K562 (cell line): ENCODE data around the gene AQP11. TPM values are rescaled to one million over a fixed set of nuclear protein-coding genes. Genes with fewer than 3 reads are reported as not detected.

Experiments used
- ATAC-seq: fragments of 200-7000 bp; cut with Tn5 transposase; 3 replicates; pipeline ENCODE4 v1.9.1; 2020; ENCODE audit warnings: moderate library complexity
- BruUV-seq: library from RNA; stranded (reverse); fragments of 400-500 nt; replicated peaks from 2 replicates; lab custom pipeline; 2021; lab: Mats Ljungman, UMichigan
- CTCF ChIA-PET: fragments of 300-600 bp; formaldehyde crosslinking; extraction: SDS; loops from one replicate; lab custom pipeline; 2021; ENCODE audit warnings: low intra/inter-chr PET ratio; lab: Yijun Ruan, JAX
- POLR2A ChIA-PET: fragments of 300-600, 350-650 bp; sonication (Branson Sonifier 250); formaldehyde crosslinking; extraction: SDS; loops from one replicate; lab custom pipeline; 2021; ENCODE audit warnings: antibody characterized with exemption, inconsistent platforms; lab: Yijun Ruan, JAX
- DNase-seq, 4 experiments: peaks; one replicate each; pipeline versions ENCODE4 v3.0.0 to v3.0.0-alpha.2; 2011 to 2018; ENCODE audit warnings: low spot score in 3 of 4, mixed read lengths in 3 of 4; ENCODE audit errors: extremely low read depth in 1 of 4
- FAIRE-seq: peaks from 2 replicates; lab custom pipeline; 2011; peaks lifted over from hg19 to GRCh38; lab: Jason Lieb, UNC
- H2AFZ ChIP-seq: 2 replicates; pipeline ENCODE4 v1.6.0; 2011; ENCODE audit warnings: low read depth, low read length, control low read depth, inconsistent platforms
- H3K27ac ChIP-seq: fragments of 200-600 bp; 3 replicates; pipeline ENCODE4 v1.8.0; 2011; ENCODE audit warnings: low read depth, mild to moderate bottlenecking, control low read depth, inconsistent platforms, low read length, moderate library complexity, mixed read lengths; ENCODE audit errors: extremely low read depth
- H3K27me3 ChIP-seq, 2 experiments: fragments of 300-600 bp in 1 of 2; 2 replicates in 1 of 2; 3 replicates in 1 of 2; pipeline versions ENCODE4 v1.6.0 to v1.8.0; 2011; ENCODE audit warnings: inconsistent platforms in 2 of 2, low read length in 2 of 2, mild to moderate bottlenecking in 1 of 2, mixed read lengths in 1 of 2, moderate library complexity in 1 of 2; ENCODE audit not compliant: control insufficient read depth in 2 of 2, insufficient read depth in 2 of 2
- H3K36me3 ChIP-seq: fragments of 300-600 bp; 3 replicates; pipeline ENCODE4 v1.8.0; 2011; ENCODE audit warnings: mild to moderate bottlenecking, low read length, inconsistent platforms; ENCODE audit not compliant: control insufficient read depth, insufficient read depth
- H3K4me1 ChIP-seq, 2 experiments: fragments of 200-600 bp in 1 of 2; replicated peaks in 1 of 2; 2 replicates in 1 of 2; 3 replicates in 1 of 2; pipeline versions ENCODE4 v1.5.1 to v1.8.0; 2011; ENCODE audit warnings: inconsistent platforms in 2 of 2, low read length in 2 of 2, mild to moderate bottlenecking in 1 of 2, mixed read lengths in 1 of 2, moderate library complexity in 1 of 2; ENCODE audit not compliant: control insufficient read depth in 2 of 2, insufficient read depth in 2 of 2
- H3K4me2 ChIP-seq: 2 replicates; pipeline ENCODE4 v1.6.1; 2011; ENCODE audit warnings: low read length, control low read depth, inconsistent platforms, mixed read lengths; ENCODE audit not compliant: insufficient read depth
- H3K4me3 ChIP-seq: fragments of 200-600 bp; sonication (generic), shearing (Covaris generic); 2 replicates; pipeline ENCODE4 v1.5.1; 2016; ENCODE audit warnings: control low read depth, inconsistent platforms
- H3K79me2 ChIP-seq: fragments of 200-600 bp; 3 replicates; pipeline ENCODE4 v1.8.0; 2011; ENCODE audit warnings: low read length, inconsistent platforms; ENCODE audit not compliant: control insufficient read depth, insufficient read depth
- H3K9ac ChIP-seq, 2 experiments: 2 replicates each; pipeline versions ENCODE4 v1.6.0 to v1.6.1; 2011; ENCODE audit warnings: low read depth in 2 of 2, low read length in 2 of 2, control low read depth in 1 of 2, inconsistent platforms in 1 of 2, mild to moderate bottlenecking in 1 of 2, mixed read lengths in 1 of 2; ENCODE audit not compliant: insufficient read depth in 1 of 2
- H3K9me1 ChIP-seq: one replicate; pipeline ENCODE4 v1.6.0; 2011; ENCODE audit warnings: inconsistent platforms, mild to moderate bottlenecking, low read length, moderate library complexity; ENCODE audit not compliant: control insufficient read depth, insufficient read depth
- H3K9me3 ChIP-seq: replicated peaks from 2 replicates; pipeline ENCODE4 v1.5.1; 2011; ENCODE audit warnings: low read depth, low read length, inconsistent platforms; ENCODE audit not compliant: control insufficient read depth, insufficient read depth
- H4K20me1 ChIP-seq: replicated peaks from 2 replicates; pipeline ENCODE4 v1.6.1; 2011; ENCODE audit warnings: low read length, inconsistent platforms, mixed read lengths; ENCODE audit not compliant: control insufficient read depth, insufficient read depth
- BCOR ChIP-seq: fragments of 450-650 bp; IDR thresholded peaks from 2 replicates; pipeline ENCODE4 v1.6.1; 2016
- C11orf30 ChIP-seq: fragments of 450-650 bp; IDR thresholded peaks from 2 replicates; pipeline ENCODE4 v1.6.1; 2016; ENCODE audit warnings: low read depth, mild to moderate bottlenecking
- CBFA2T3 ChIP-seq: fragments of 450-650 bp; IDR thresholded peaks from 2 replicates; pipeline ENCODE4 v1.6.1; 2017
- CGGBP1 ChIP-seq: fragments of 250-450 bp; sonication (Bioruptor Pico); IDR thresholded peaks from 2 replicates; pipeline ENCODE4 v1.9.0; 2021; ENCODE audit warnings: mild to moderate bottlenecking
- KAT7 ChIP-seq: sonication (generic); formaldehyde crosslinking; IDR thresholded peaks from 2 replicates; pipeline ENCODE4 v1.8.0; 2022; ENCODE audit warnings: missing genetic modification reagents, mild to moderate bottlenecking, borderline replicate concordance
- MAFF ChIP-seq: IDR thresholded peaks from 2 replicates; pipeline ENCODE4 v1.6.1; 2012; ENCODE audit warnings: low read length, improper control_type of control experiment
- MAFG ChIP-seq: fragments of 450-650 bp; conservative IDR thresholded peaks from 2 replicates; pipeline ENCODE4 v1.6.1; 2016; ENCODE audit warnings: missing genetic modification characterization, missing compliant biosample characterization
- RBM15 ChIP-seq: fragments of 200-400 bp; formaldehyde crosslinking; IDR thresholded peaks from 2 replicates; pipeline ENCODE4 v1.6.1; 2018; ENCODE audit warnings: mild to moderate bottlenecking, low read length, moderate library complexity; ENCODE audit not compliant: insufficient read depth
- RBM17 ChIP-seq: fragments of 200-400 bp; formaldehyde crosslinking; IDR thresholded peaks from 2 replicates; pipeline ENCODE4 v1.6.1; 2017; ENCODE audit warnings: low read depth, mild to moderate bottlenecking, low read length, borderline replicate concordance
- TCF7L2 ChIP-seq: fragments of 150-350 bp; IDR thresholded peaks from 2 replicates; pipeline ENCODE4 v1.6.1; 2016; ENCODE audit warnings: low read depth, mild to moderate bottlenecking, low read length, moderate library complexity
- ZNF253 ChIP-seq: fragments of 250-450 bp; sonication (Bioruptor Pico); conservative IDR thresholded peaks from 2 replicates; pipeline ENCODE4 v1.6.1; 2021; ENCODE audit warnings: mild to moderate bottlenecking
- ZNF316 ChIP-seq: fragments of 450-650 bp; IDR thresholded peaks from 2 replicates; pipeline ENCODE4 v1.6.1; 2016
- ZNF354B ChIP-seq: fragments of 250-450 bp; sonication (Bioruptor Pico); IDR thresholded peaks from 2 replicates; pipeline ENCODE4 v1.4.0; 2020
- ZNF561 ChIP-seq: fragments of 450-650 bp; formaldehyde crosslinking; conservative IDR thresholded peaks from 2 replicates; pipeline ENCODE4 v1.4.0; 2020; ENCODE audit warnings: mild to moderate bottlenecking, moderate library complexity
- WGBS: fragments of 100-300 bp; shearing (Covaris generic); methylation state at CpG from one replicate; pipeline ENCODE4 v1.1.6; 2016; ENCODE audit warnings: low coverage, mixed read lengths; ENCODE audit not compliant: insufficient coverage; ENCODE audit errors: missing lambda C conversion rate; 5-methylcytosine and 5-hydroxymethylcytosine counted together
- in situ Hi-C: fragments of 300-500 bp; cut with MboI; formaldehyde crosslinking; loops from 4 replicates; pipeline ENCODE4 v1.15.0; 2018; ENCODE audit warnings: inconsistent platforms, mixed read lengths
- intact Hi-C: fragments of 100-400 bp; cut with micrococcal nuclease; formaldehyde crosslinking; loops from 2 replicates; pipeline ENCODE4 v1.14.2; 2022
- polyA plus RNA-seq, 8 experiments: library from polyadenylated mRNA; depleted of rRNA in 4 of 8; stranded (reverse) in 5 of 8; unstranded in 3 of 8; fragments of >200 nt; fragmentation: Nextera tagmentation in 2 of 8; fragmentation: Illumina TruSeq in 1 of 8; extraction: Ambion mirVana in 2 of 8; extraction: Trizol in 1 of 8; gene quantifications; 2 replicates each; pipeline versions ENCODE4 v1.2.1 to v1.2.3, GENCODE V29; 2011 to 2014; ENCODE audit warnings: inconsistent platforms in 1 of 8, missing spikeins in 1 of 8
- total RNA-seq, 7 experiments: library from RNA; depleted of rRNA in 6 of 7; stranded (reverse); fragments of >200 nt in 6 of 7; fragmentation: Illumina TruSeq in 2 of 7; extraction: Trizol in 2 of 7; gene quantifications; 2 replicates each; pipeline versions ENCODE4 v1.2.1 to v1.2.3, GENCODE V29; 2011 to 2021; ENCODE audit warnings: low replicate concordance in 1 of 7

AQP11 gene
- total and polyA plus RNA-seq, 9 of the 15 experiments (the other 6 are each of a cell fraction or from before 2014, with no cell fraction given), result 0.09 to 1.0 (median 0.36) TPM

GRCh38 chr11:77604281-77604680 lies 14.5 kb downstream of the AQP11 start:
- ATAC-seq, result no peak
- intact Hi-C loops, result no loop called here
- H3K27ac ChIP-seq, result no peak overlapping the region
- TF ChIP-seq BCOR (no peak), C11orf30 (peak; percentile 62), MAFG (tag) (peak; percentile 40; the same call in 1 of the 2 replicates), MAFF (peak; percentile 33; the same call in 1 of the 2 replicates), KAT7 (CRISPR knock-in tag) (no peak), ZNF316 (peak; percentile 83)
- H3K9me3 ChIP-seq, result no peaks in the 10 kb centered on the region
- no peaks in the 10 kb centered on the region for H4K20me1 ChIP-seq
- H3K9ac ChIP-seq, result no peak overlapping the region
- no peaks in the 10 kb centered on the region for H3K9me1 ChIP-seq
- H3K4me1 ChIP-seq, result peaks cover 0 to 4% of the 10 kb centered on the region in 2 experiments; a peak in 2 of 5 replicates
- FAIRE-seq, result no peak
- H2AFZ ChIP-seq, result no peak overlapping the region
- no peak for DNase-seq
- no peak overlapping the region for H3K4me2 ChIP-seq
- WGBS, result 90% methylated on average over 1 of the region's 2 CpGs
- no TSS peak for BruUV-seq
- in situ Hi-C loops, result no loop called here
- H3K4me3 ChIP-seq, result no peak overlapping the region
- peaks cover 51% of the 10 kb centered on the region for H3K36me3 ChIP-seq
- H3K27me3 ChIP-seq, result no peaks in the 10 kb centered on the region
- H3K79me2 ChIP-seq, result no peaks in the 10 kb centered on the region
- ChIA-PET CTCF (no interaction called here), POLR2A (interaction anchor here (3.2 kb wide), 1 partner anchor 9 kb away, joined by 16 read pairs; no protein-coding TSS in a partner anchor)

GRCh38 chr11:77609234-77609633 lies 19.5 kb downstream of the AQP11 start:
- H3K4me3 ChIP-seq, result no peak overlapping the region

More at GRCh38 chr11:77609234-77609633, 19.5 kb downstream of the AQP11 start:
- no TSS peak for BruUV-seq
- intact Hi-C loops, result no loop called here
- Histone ChIP-seq H3K79me2 (no peaks in the 10 kb centered on the region), H4K20me1 (no peaks in the 10 kb centered on the region), H3K27ac (no peak overlapping the region), H3K36me3 (peaks cover 80% of the 10 kb centered on the region), H3K4me2 (no peak overlapping the region), H3K4me1 (no peaks in the 10 kb centered on the region), H3K9ac (no peak overlapping the region), H3K27me3 (no peaks in the 10 kb centered on the region), H3K9me3 (no peaks in the 10 kb centered on the region), H3K9me1 (no peaks in the 10 kb centered on the region), H2AFZ (no peak overlapping the region)
- DNase-seq, result no peak
- ATAC-seq, result no peak
- POLR2A ChIA-PET, result interaction anchor here (1.0 kb wide), 1 partner anchor 8 kb away, joined by 4 read pairs; no protein-coding TSS in a partner anchor
- 47% methylated on average over 1 of the region's 1 CpG for WGBS
- CTCF ChIA-PET, result no interaction called here
- FAIRE-seq, result no peak
- in situ Hi-C loops, result no loop called here
- no peak for TF ChIP-seq CBFA2T3
- TF ChIP-seq RBM15, result no peak
- no peak for TF ChIP-seq CGGBP1 (CRISPR knock-in tag)
- no peak for TF ChIP-seq ZNF561 (CRISPR knock-in tag)
- TF ChIP-seq ZNF354B, result no peak
- TF ChIP-seq RBM17, result no peak
- no peak for TF ChIP-seq TCF7L2
- TF ChIP-seq ZNF253, result no peak
